Vagina (tissue), 2 donors: ENCODE results near the gene MYPOP. TPM values are rescaled to one million over a fixed set of nuclear protein-coding genes. Genes with fewer than 3 reads are reported as not detected.

ENCODE experiments used
- DNase-seq, 2 donors: peaks; one replicate each; pipeline ENCODE4 v3.0.0-alpha.2; 2017; ENCODE audit errors: extremely low spot score in 2 of 2
- H3K27ac ChIP-seq: fragments of 200-600 bp; sonication (generic); one replicate; pipeline ENCODE4 v1.5.1; 2019
- H3K27me3 ChIP-seq: fragments of 200-600 bp; sonication (generic); one replicate; pipeline ENCODE4 v1.5.1; 2019
- H3K36me3 ChIP-seq, 2 donors: fragments of 200-600 bp; sonication (generic); one replicate each; pipeline ENCODE4 v1.5.1; 2017 to 2019
- H3K4me1 ChIP-seq: fragments of 200-600 bp; sonication (generic); one replicate; pipeline ENCODE4 v1.5.1; 2019
- H3K4me3 ChIP-seq, 2 donors: fragments of 200-600 bp; sonication (generic); 1 replicate in 1 of 2; 2 replicates in 1 of 2; pipeline ENCODE4 v1.5.1; 2016 to 2019
- H3K9me3 ChIP-seq: fragments of 200-600 bp; sonication (generic); one replicate; pipeline ENCODE4 v1.5.1; 2019
- CTCF ChIP-seq, 3 experiments: fragments of 450-650 bp in 2 of 3; fragments of 200-600 bp in 1 of 3; sonication (generic) in 1 of 3; IDR thresholded peaks; one replicate each; pipeline ENCODE4 v1.5.1; 2017 to 2019; ENCODE audit warnings: antibody characterized with exemption in 3 of 3, mild to moderate bottlenecking in 2 of 3, moderate library complexity in 2 of 3
- POLR2A ChIP-seq, 2 donors: fragments of 450-650 bp; IDR thresholded peaks; one replicate each; pipeline ENCODE4 v1.6.1; 2017; ENCODE audit warnings: antibody characterized with exemption in 2 of 2, mild to moderate bottlenecking in 2 of 2, moderate library complexity in 2 of 2
- POLR2AphosphoS5 ChIP-seq, 2 donors: sonication (generic); formaldehyde crosslinking; IDR thresholded peaks; one replicate each; pipeline ENCODE4 v1.9.0; 2017; ENCODE audit warnings: antibody characterized with exemption in 2 of 2, mild to moderate bottlenecking in 2 of 2, low read depth in 1 of 2; ENCODE audit not compliant: insufficient read depth in 1 of 2
- intact Hi-C: fragments of 100-400 bp; cut with DNase I; formaldehyde crosslinking; loops from one replicate; pipeline ENCODE4 v1.15.1; 2023
- total RNA-seq: library from RNA; depleted of rRNA; stranded (reverse); fragments of >200 nt; gene quantifications from one replicate; pipeline ENCODE4 v1.2.3, GENCODE V29; 2016

MYPOP gene
- total RNA-seq, 1 donor from 2014 or later = 13.8 TPM

GRCh38 chr19:45919678-45920077, 17.3 kb upstream of the MYPOP start:
- no peak for DNase-seq
- intact Hi-C loops = loop anchor here (10.0 kb wide), 1 partner anchor 85 kb away; no protein-coding TSS in a partner anchor
- Histone ChIP-seq H3K4me1 (no peaks in the 10 kb centered on the region), H3K36me3 (no peaks in the 10 kb centered on the region), H3K27me3 (no peaks in the 10 kb centered on the region), H3K27ac (no peak overlapping the region), H3K9me3 (no peaks in the 10 kb centered on the region), H3K4me3 (no peak overlapping the region)
- TF ChIP-seq POLR2A (IDR thresholded peaks at IDR 0.05) (no peak), CTCF (IDR thresholded peaks at IDR 0.05) (no peak), POLR2AphosphoS5 (IDR thresholded peaks at IDR 0.05; ENCODE audit: insufficient read depth in 1 of 2, low read depth in 1 of 2) (no peak)

- intact Hi-C loops = loop anchor here (10.0 kb wide), 1 partner anchor 86 kb away; no protein-coding TSS in a partner anchor
- Histone ChIP-seq H3K36me3 (no peaks in the 10 kb centered on the region), H3K4me3 (no peak overlapping the region), H3K27me3 (no peaks in the 10 kb centered on the region), H3K9me3 (no peaks in the 10 kb centered on the region), H3K4me1 (no peaks in the 10 kb centered on the region), H3K27ac (no peak overlapping the region)
- no peak for TF ChIP-seq POLR2A (IDR thresholded peaks at IDR 0.05)
- TF ChIP-seq POLR2AphosphoS5 (IDR thresholded peaks at IDR 0.05; ENCODE audit: insufficient read depth in 1 of 2, low read depth in 1 of 2) = no peak
- no peak for TF ChIP-seq CTCF (IDR thresholded peaks at IDR 0.05)
- no peak for DNase-seq
Observed at GRCh38 chr19:45918721-45919120, 16.3 kb upstream of the MYPOP start.

- intact Hi-C loops = loop anchor here (10.0 kb wide), 1 partner anchor 87 kb away; no protein-coding TSS in a partner anchor
- H3K36me3 ChIP-seq = no peaks in the 10 kb centered on the region
- H3K27me3 ChIP-seq = no peaks in the 10 kb centered on the region
- no peaks in the 10 kb centered on the region for H3K9me3 ChIP-seq
- no peaks in the 10 kb centered on the region for H3K4me1 ChIP-seq
- DNase-seq = no peak
- H3K4me3 ChIP-seq = no peak overlapping the region
- no peak overlapping the region for H3K27ac ChIP-seq
- TF ChIP-seq POLR2A (IDR thresholded peaks at IDR 0.05) (no peak), CTCF (IDR thresholded peaks at IDR 0.05) (no peak), POLR2AphosphoS5 (IDR thresholded peaks at IDR 0.05; ENCODE audit: insufficient read depth in 1 of 2, low read depth in 1 of 2) (no peak)
Observed at GRCh38 chr19:45917421-45918091, 15.1 kb upstream of the MYPOP start.

GRCh38 chr19:45913874-45914830, 11.7 kb upstream of the MYPOP start, which contains the start of gene NANOS2:
Gene NANOS2, minus strand, starts transcription at chr19:45914778. Its CDS starts 85 bp downstream, at chr19:45914693.
- DNase-seq = no peak
- no peak within 1 kb of the TSS for H3K4me3 ChIP-seq
- H3K4me1 ChIP-seq = no peaks in the 10 kb centered on the region
- H3K27me3 ChIP-seq = no peaks in the 10 kb centered on the region
- no peaks in the 10 kb centered on the region for H3K9me3 ChIP-seq
- H3K36me3 ChIP-seq = no peaks in the 10 kb centered on the region
- TF ChIP-seq POLR2AphosphoS5 (IDR thresholded peaks at IDR 0.05; ENCODE audit: insufficient read depth in 1 of 2, low read depth in 1 of 2) (no peak), CTCF (IDR thresholded peaks at IDR 0.05) (no peak), POLR2A (IDR thresholded peaks at IDR 0.05) (no peak)
- no peak within 1 kb of the TSS for H3K27ac ChIP-seq
- intact Hi-C loops = loop anchor here (10.0 kb wide), 1 partner anchor 91 kb away; no protein-coding TSS in a partner anchor
